Type B pancreatic cell (in vitro differentiated cells): ENCODE measurements around the gene SERPINB12. TPM values are rescaled to one million over a fixed set of nuclear protein-coding genes. Genes with fewer than 3 reads are reported as not detected.

ENCODE experiments used
- DNase-seq: peaks from one replicate; pipeline ENCODE4 v3.0.0; 2021; ENCODE audit warnings: mixed read lengths; ENCODE audit not compliant: unreplicated experiment; ENCODE audit errors: extremely low spot score
- H3K27ac Mint-ChIP-seq: 2 replicates; pipeline ENCODE4 v1.8.0; 2021; ENCODE audit warnings: mild to moderate bottlenecking, mixed read lengths
- H3K27me3 Mint-ChIP-seq: 2 replicates; pipeline ENCODE4 v1.8.0; 2021; ENCODE audit warnings: mixed read lengths
- H3K36me3 Mint-ChIP-seq: 2 replicates; pipeline ENCODE4 v1.8.0; 2021; ENCODE audit warnings: mixed read lengths
- H3K4me1 Mint-ChIP-seq: one replicate; pipeline ENCODE4 v1.8.0; 2021; ENCODE audit warnings: mixed read lengths; ENCODE audit not compliant: unreplicated experiment
- H3K4me3 Mint-ChIP-seq: 2 replicates; pipeline ENCODE4 v1.8.0; 2021; ENCODE audit warnings: mild to moderate bottlenecking, mixed read lengths
- H3K9me3 Mint-ChIP-seq: 2 replicates; pipeline ENCODE4 v1.8.0; 2021; ENCODE audit warnings: mixed read lengths
- total RNA-seq: library from RNA; stranded (reverse); gene quantifications from 2 replicates; pipeline ENCODE4 v1.2.1, GENCODE V29; 2021; ENCODE audit warnings: low replicate concordance
- TF ChIP-seq, protein P1 (sequence below): fragments of 200-600 bp; sonication (generic); conservative IDR thresholded peaks from 2 replicates; pipeline ENCODE4 v1.5.0; 2021; ENCODE audit warnings: antibody characterized with exemption, mild to moderate bottlenecking

Gene SERPINB12
- total RNA-seq, 1 donor from 2014 or later = 15.5 TPM

- Mint-ChIP-seq H3K27ac (no peak overlapping the region), H3K4me3 (no peak overlapping the region), H3K4me1 (no peaks in the 10 kb centered on the region), H3K9me3 (no peaks in the 10 kb centered on the region), H3K36me3 (no peaks in the 10 kb centered on the region), H3K27me3 (no peaks in the 10 kb centered on the region)
- TF ChIP-seq, protein P1, sequence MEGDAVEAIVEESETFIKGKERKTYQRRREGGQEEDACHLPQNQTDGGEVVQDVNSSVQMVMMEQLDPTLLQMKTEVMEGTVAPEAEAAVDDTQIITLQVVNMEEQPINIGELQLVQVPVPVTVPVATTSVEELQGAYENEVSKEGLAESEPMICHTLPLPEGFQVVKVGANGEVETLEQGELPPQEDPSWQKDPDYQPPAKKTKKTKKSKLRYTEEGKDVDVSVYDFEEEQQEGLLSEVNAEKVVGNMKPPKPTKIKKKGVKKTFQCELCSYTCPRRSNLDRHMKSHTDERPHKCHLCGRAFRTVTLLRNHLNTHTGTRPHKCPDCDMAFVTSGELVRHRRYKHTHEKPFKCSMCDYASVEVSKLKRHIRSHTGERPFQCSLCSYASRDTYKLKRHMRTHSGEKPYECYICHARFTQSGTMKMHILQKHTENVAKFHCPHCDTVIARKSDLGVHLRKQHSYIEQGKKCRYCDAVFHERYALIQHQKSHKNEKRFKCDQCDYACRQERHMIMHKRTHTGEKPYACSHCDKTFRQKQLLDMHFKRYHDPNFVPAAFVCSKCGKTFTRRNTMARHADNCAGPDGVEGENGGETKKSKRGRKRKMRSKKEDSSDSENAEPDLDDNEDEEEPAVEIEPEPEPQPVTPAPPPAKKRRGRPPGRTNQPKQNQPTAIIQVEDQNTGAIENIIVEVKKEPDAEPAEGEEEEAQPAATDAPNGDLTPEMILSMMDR = no peak
- DNase-seq = no peak
Measured at GRCh38 chr18:63562284-63562683, 20.1 kb downstream of the SERPINB12 start.

- no peak overlapping the region for H3K4me3 Mint-ChIP-seq
Measured at GRCh38 chr18:63564021-63564420, 21.9 kb downstream of the SERPINB12 start.

DNA sequence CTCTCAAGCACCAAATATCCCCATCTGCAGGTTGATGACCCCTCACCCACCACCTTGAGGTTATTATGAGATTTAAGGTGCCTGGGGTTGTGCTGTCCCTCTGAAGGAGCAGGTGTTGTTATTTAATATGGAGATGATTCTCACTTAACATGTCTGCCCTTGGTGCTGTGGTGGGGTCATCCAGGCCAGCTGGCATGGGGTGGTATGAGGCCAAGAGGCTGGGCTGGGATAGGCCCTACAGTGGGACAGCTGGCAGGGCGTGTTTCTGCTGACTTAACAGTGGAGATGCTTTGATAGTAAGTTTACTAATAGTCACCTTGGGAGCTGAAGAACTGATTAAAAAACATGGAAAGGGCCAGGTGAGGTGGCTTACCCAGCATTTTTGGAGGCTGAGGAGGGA, 22.4 kb downstream of the SERPINB12 start:
- H3K27ac Mint-ChIP-seq = no peak overlapping the region
- TF ChIP-seq, protein P1 = no peak

More at GRCh38 chr18:63564021-63564420, 21.9 kb downstream of the SERPINB12 start:
- TF ChIP-seq, protein P1 = no peak
- H3K27ac Mint-ChIP-seq = no peak overlapping the region
- no peaks in the 10 kb centered on the region for H3K27me3 Mint-ChIP-seq
- no peaks in the 10 kb centered on the region for H3K9me3 Mint-ChIP-seq
- no peaks in the 10 kb centered on the region for H3K36me3 Mint-ChIP-seq
- no peak for DNase-seq
- H3K4me1 Mint-ChIP-seq = no peaks in the 10 kb centered on the region

GRCh38 chr18:63567276-63567675, 25.1 kb downstream of the SERPINB12 start:
- TF ChIP-seq, protein P1 = no peak
- Mint-ChIP-seq H3K4me1 (no peaks in the 10 kb centered on the region), H3K27me3 (no peaks in the 10 kb centered on the region), H3K4me3 (no peak overlapping the region), H3K36me3 (no peaks in the 10 kb centered on the region), H3K9me3 (no peaks in the 10 kb centered on the region), H3K27ac (no peak overlapping the region)
- no peak for DNase-seq

More for the DNA sequence above, 22.4 kb downstream of the SERPINB12 start:
- no peak overlapping the region for H3K4me3 Mint-ChIP-seq
- no peaks in the 10 kb centered on the region for H3K9me3 Mint-ChIP-seq
- H3K36me3 Mint-ChIP-seq = no peaks in the 10 kb centered on the region
- H3K27me3 Mint-ChIP-seq = no peaks in the 10 kb centered on the region
- H3K4me1 Mint-ChIP-seq = no peaks in the 10 kb centered on the region
- no peak for DNase-seq

DNA sequence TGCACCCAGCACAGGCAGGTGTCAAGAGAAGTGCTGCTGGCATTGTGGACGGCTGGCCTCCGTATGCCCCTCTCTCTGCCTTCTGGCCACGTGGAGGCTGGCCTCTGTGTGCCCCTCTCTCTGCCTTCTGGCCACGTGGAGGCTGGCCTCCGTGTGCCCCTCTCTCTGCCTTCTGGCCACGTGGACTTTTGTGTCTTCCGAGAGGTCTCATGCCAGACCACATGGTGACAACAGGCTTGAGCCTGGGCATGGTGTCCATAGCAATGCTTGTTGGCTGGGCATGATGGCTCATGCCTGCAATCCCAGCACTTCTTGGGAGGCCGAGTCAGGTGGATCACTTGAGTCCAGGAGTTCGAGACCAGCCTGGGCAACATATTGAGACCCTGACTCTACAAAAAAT, 25.7 kb downstream of the SERPINB12 start:
- Mint-ChIP-seq H3K9me3 (no peaks in the 10 kb centered on the region), H3K4me3 (no peak overlapping the region), H3K27ac (no peak overlapping the region), H3K4me1 (no peaks in the 10 kb centered on the region), H3K27me3 (no peaks in the 10 kb centered on the region), H3K36me3 (no peaks in the 10 kb centered on the region)
- no peak for DNase-seq
- TF ChIP-seq, protein P1 = no peak

GRCh38 chr18:63570721-63571120, 28.6 kb downstream of the SERPINB12 start:
- Mint-ChIP-seq H3K9me3 (no peaks in the 10 kb centered on the region), H3K4me3 (no peak overlapping the region)

More at GRCh38 chr18:63570721-63571120, 28.6 kb downstream of the SERPINB12 start:
- Mint-ChIP-seq H3K4me1 (no peaks in the 10 kb centered on the region), H3K36me3 (no peaks in the 10 kb centered on the region), H3K27ac (no peak overlapping the region), H3K27me3 (no peaks in the 10 kb centered on the region)
- TF ChIP-seq, protein P1 = no peak
- no peak for DNase-seq
